ENCODE results near the gene ARID1A. TPM values are rescaled to one million over a fixed set of nuclear protein-coding genes. Genes with fewer than 3 reads are reported as not detected.

ARID1A gene
- total RNA-seq, 2 experiments from 2014 or later = 55.2 to 123 TPM

DNA sequence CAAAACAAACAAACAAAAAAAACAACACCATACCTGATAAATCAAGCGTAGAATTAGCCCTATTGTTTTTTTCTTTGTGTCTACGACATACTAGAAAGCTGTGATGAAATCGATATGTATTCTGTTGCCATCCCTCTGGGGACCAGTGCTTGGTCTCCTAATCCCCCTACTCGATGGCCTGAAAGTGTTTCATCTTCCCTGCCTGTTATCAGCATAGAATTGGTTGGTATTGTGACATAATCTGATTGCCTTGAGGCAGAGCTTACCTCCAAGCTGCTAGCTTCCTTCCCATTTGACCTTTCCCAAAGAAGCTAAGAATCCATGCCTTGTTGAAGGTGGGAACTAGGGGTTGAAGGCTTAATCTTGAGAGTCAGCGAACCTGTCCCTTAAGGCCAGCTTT lies 51.2 kb downstream of the ARID1A start:
- BruUV-seq (replicated peaks) = no TSS peak
- Histone ChIP-seq H3K9me2 (ENCODE audit: insufficient read depth, low read length) (no peaks in the 10 kb centered on the region), H3K27ac (ENCODE audit: low read depth, low read length, poor library complexity, severe bottlenecking) (no peak overlapping the region), H3K4me3 (ENCODE audit: low read depth, low read length, poor library complexity, severe bottlenecking) (no peak overlapping the region), H3K36me3 (ENCODE audit: insufficient read depth, low read length) (peaks cover 91% of the 10 kb centered on the region), H3K79me2 (ENCODE audit: insufficient read depth, low read depth, low read length) (peaks cover 60% of the 10 kb centered on the region; the same call in 1 of the 2 replicates), H2AFZ (ENCODE audit: low read length) (no peak overlapping the region), H4K20me1 (ENCODE audit: insufficient read depth, low read length) (no peaks in the 10 kb centered on the region), H3K4me2 (ENCODE audit: low read length) (no peak overlapping the region), H3K4me1 (ENCODE audit: insufficient read depth, low read length, poor library complexity, severe bottlenecking) (peaks cover 35% of the 10 kb centered on the region), H3K9me3 (ENCODE audit: low read length) (no peaks in the 10 kb centered on the region)
- DNase-seq (ENCODE audit: low spot score) = no peak
- TF ChIP-seq CTCF (conservative IDR thresholded peaks at IDR 0.05; ENCODE audit: low read length) = no peak
- ChIA-PET CTCF (ENCODE audit: unreplicated experiment) (no interaction called here), POLR2A (interaction anchor here (0.5 to 2.1 kb wide), 3 partner anchors 14 to 91 kb away, joined by 3 to 4 read pairs (median 4); no protein-coding TSS in a partner anchor)
- intact Hi-C loops (cut with micrococcal nuclease; ENCODE audit: unreplicated experiment) = no loop called here

- no TSS peak for BruUV-seq (replicated peaks)
Observed at GRCh38 chr1:26748351-26748750, 52.5 kb downstream of the ARID1A start.

GRCh38 chr1:26749458-26749857 lies 53.6 kb downstream of the ARID1A start:
- TF ChIP-seq EZH2phosphoT487 (IDR thresholded peaks at IDR 0.05; ENCODE audit: borderline replicate concordance, low read depth, low read length) = no peak
- intact Hi-C loops (cut with micrococcal nuclease; ENCODE audit: unreplicated experiment) = no loop called here
- Histone ChIP-seq H3K9me3 (ENCODE audit: low read length) (no peaks in the 10 kb centered on the region), H2AFZ (ENCODE audit: low read length) (no peak overlapping the region), H4K20me1 (ENCODE audit: insufficient read depth, low read length) (no peaks in the 10 kb centered on the region), H3K4me1 (ENCODE audit: insufficient read depth, low read length, poor library complexity, severe bottlenecking) (peaks cover 11% of the 10 kb centered on the region), H3K4me3 (ENCODE audit: low read depth, low read length, poor library complexity, severe bottlenecking) (no peak overlapping the region), H3K4me2 (ENCODE audit: low read length) (no peak overlapping the region), H3K79me2 (ENCODE audit: insufficient read depth, low read depth, low read length) (peaks cover 74% of the 10 kb centered on the region; the same call in 1 of the 2 replicates), H3K27ac (ENCODE audit: low read depth, low read length, poor library complexity, severe bottlenecking) (no peak overlapping the region), H3K36me3 (ENCODE audit: insufficient read depth, low read length) (peaks cover 97% of the 10 kb centered on the region), H3K9me2 (ENCODE audit: insufficient read depth, low read length) (no peaks in the 10 kb centered on the region)
- DNase-seq (ENCODE audit: low spot score) = no peak
- CTCF ChIA-PET (ENCODE audit: unreplicated experiment) = no interaction called here
- POLR2A ChIA-PET = no interaction called here
- BruUV-seq (replicated peaks) = no TSS peak

More at GRCh38 chr1:26748351-26748750, 52.5 kb downstream of the ARID1A start:
- no peak overlapping the region for H3K4me2 ChIP-seq (ENCODE audit: low read length)
- H3K4me3 ChIP-seq (ENCODE audit: low read depth, low read length, poor library complexity, severe bottlenecking) = no peak overlapping the region
- ChIA-PET POLR2A (interaction anchor here (0.6 to 2.1 kb wide), 5 partner anchors 11 to 699 kb away, joined by 3 to 4 read pairs (median 3); no protein-coding TSS in a partner anchor), CTCF (ENCODE audit: unreplicated experiment) (interaction anchor here (0.5 kb wide), 1 partner anchor 28 kb away, joined by 3 read pairs; no protein-coding TSS in a partner anchor)
- H3K36me3 ChIP-seq (ENCODE audit: insufficient read depth, low read length) = peaks cover 91% of the 10 kb centered on the region
- no peak for DNase-seq (ENCODE audit: low spot score)
- H3K9me3 ChIP-seq (ENCODE audit: low read length) = no peaks in the 10 kb centered on the region
- peaks cover 22% of the 10 kb centered on the region for H3K4me1 ChIP-seq (ENCODE audit: insufficient read depth, low read length, poor library complexity, severe bottlenecking)
- no peak overlapping the region for H2AFZ ChIP-seq (ENCODE audit: low read length)
- intact Hi-C loops (cut with micrococcal nuclease; ENCODE audit: unreplicated experiment) = no loop called here
- no peak for TF ChIP-seq CTCF (conservative IDR thresholded peaks at IDR 0.05; ENCODE audit: low read length)
- no peak for TF ChIP-seq EZH2phosphoT487 (IDR thresholded peaks at IDR 0.05; ENCODE audit: borderline replicate concordance, low read depth, low read length)
- no peaks in the 10 kb centered on the region for H4K20me1 ChIP-seq (ENCODE audit: insufficient read depth, low read length)
- no peaks in the 10 kb centered on the region for H3K9me2 ChIP-seq (ENCODE audit: insufficient read depth, low read length)
- H3K79me2 ChIP-seq (ENCODE audit: insufficient read depth, low read depth, low read length) = peaks cover 68% of the 10 kb centered on the region; the same call in 1 of the 2 replicates
- H3K27ac ChIP-seq (ENCODE audit: low read depth, low read length, poor library complexity, severe bottlenecking) = no peak overlapping the region

Data from OCI-LY7 (cell line).